ENCODE data around the gene ATAD3C.
A peak's percentile ranks its signal among the peaks of the same experiment; 100 is the strongest.
"Not testable (repeated sequence)": the region's sequence is repeated elsewhere in the genome, so short reads cannot be mapped to it uniquely, and the experiment has no call there.

Gene ATAD3C

GRCh38 chr1:1489231-1489630 lies 39.7 kb downstream of the ATAD3C start:
- Histone ChIP-seq H3K4me1 (ENCODE audit: control insufficient read depth, insufficient read depth, low read length, poor library complexity, severe bottlenecking) (no peaks in the 10 kb centered on the region), H3K4me3 (ENCODE audit: insufficient read depth, low read depth, low read length, poor library complexity, severe bottlenecking) (no peak overlapping the region), H3K27me3 (replicated peaks; ENCODE audit: control insufficient read depth, insufficient read depth, low read length, poor library complexity, severe bottlenecking) (no peaks in the 10 kb centered on the region), H3K9me3 (ENCODE audit: control insufficient read depth, low read length) (no peaks in the 10 kb centered on the region), H3K27ac (ENCODE audit: insufficient read depth, low read length, poor library complexity, severe bottlenecking) (no peak overlapping the region), H3K36me3 (ENCODE audit: control insufficient read depth, insufficient read depth, low read length) (peaks cover 37% of the 10 kb centered on the region)
- no peak for DNase-seq

DNA sequence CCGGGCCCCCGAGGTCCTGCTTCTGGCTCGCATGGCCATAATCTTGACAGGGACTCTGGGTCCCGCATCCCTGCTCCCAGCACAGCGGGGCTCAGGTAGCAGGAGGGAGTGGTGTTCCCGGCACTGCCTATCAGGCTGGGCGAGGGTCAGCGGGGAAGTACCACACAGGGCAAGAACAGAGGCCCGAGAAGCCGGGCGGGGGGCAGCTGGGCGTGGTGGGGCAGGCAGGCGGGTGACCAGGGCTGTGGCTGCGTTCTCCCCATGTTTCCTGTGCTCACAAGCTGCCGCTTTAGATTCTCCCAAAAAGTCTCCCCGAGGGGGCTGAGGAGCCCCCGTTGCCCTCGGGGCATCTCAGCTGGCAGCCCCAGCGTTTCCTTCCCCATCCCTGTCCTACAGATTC lies 40.4 kb downstream of the ATAD3C start:
- H3K9me3 ChIP-seq (ENCODE audit: control insufficient read depth, low read length) = no peaks in the 10 kb centered on the region
- H3K36me3 ChIP-seq (ENCODE audit: control insufficient read depth, insufficient read depth, low read length) = peaks cover 37% of the 10 kb centered on the region
- H3K27ac ChIP-seq (ENCODE audit: insufficient read depth, low read length, poor library complexity, severe bottlenecking) = no peak overlapping the region
- no peaks in the 10 kb centered on the region for H3K4me1 ChIP-seq (ENCODE audit: control insufficient read depth, insufficient read depth, low read length, poor library complexity, severe bottlenecking)
- no peak for DNase-seq
- H3K27me3 ChIP-seq (replicated peaks; ENCODE audit: control insufficient read depth, insufficient read depth, low read length, poor library complexity, severe bottlenecking) = no peaks in the 10 kb centered on the region
- H3K4me3 ChIP-seq (ENCODE audit: insufficient read depth, low read depth, low read length, poor library complexity, severe bottlenecking) = no peak overlapping the region

- Histone ChIP-seq H3K4me3 (ENCODE audit: insufficient read depth, low read depth, low read length, poor library complexity, severe bottlenecking) (no peak overlapping the region), H3K4me1 (ENCODE audit: control insufficient read depth, insufficient read depth, low read length, poor library complexity, severe bottlenecking) (no peaks in the 10 kb centered on the region), H3K9me3 (ENCODE audit: control insufficient read depth, low read length) (no peaks in the 10 kb centered on the region), H3K27me3 (replicated peaks; ENCODE audit: control insufficient read depth, insufficient read depth, low read length, poor library complexity, severe bottlenecking) (no peaks in the 10 kb centered on the region), H3K36me3 (ENCODE audit: control insufficient read depth, insufficient read depth, low read length) (peaks cover 39% of the 10 kb centered on the region), H3K27ac (ENCODE audit: insufficient read depth, low read length, poor library complexity, severe bottlenecking) (no peak overlapping the region)
- DNase-seq = no peak
Measured at GRCh38 chr1:1490633-1491230, 41.2 kb downstream of the ATAD3C start.

- Histone ChIP-seq H3K4me3 (ENCODE audit: insufficient read depth, low read depth, low read length, poor library complexity, severe bottlenecking) (no peak overlapping the region), H3K27ac (ENCODE audit: insufficient read depth, low read length, poor library complexity, severe bottlenecking) (no peak overlapping the region), H3K4me1 (ENCODE audit: control insufficient read depth, insufficient read depth, low read length, poor library complexity, severe bottlenecking) (no peaks in the 10 kb centered on the region), H3K9me3 (ENCODE audit: control insufficient read depth, low read length) (no peaks in the 10 kb centered on the region), H3K27me3 (replicated peaks; ENCODE audit: control insufficient read depth, insufficient read depth, low read length, poor library complexity, severe bottlenecking) (no peaks in the 10 kb centered on the region), H3K36me3 (ENCODE audit: control insufficient read depth, insufficient read depth, low read length) (peaks cover 35% of the 10 kb centered on the region)
- no peak for DNase-seq
Measured at GRCh38 chr1:1491601-1492000, 42.1 kb downstream of the ATAD3C start.

DNA sequence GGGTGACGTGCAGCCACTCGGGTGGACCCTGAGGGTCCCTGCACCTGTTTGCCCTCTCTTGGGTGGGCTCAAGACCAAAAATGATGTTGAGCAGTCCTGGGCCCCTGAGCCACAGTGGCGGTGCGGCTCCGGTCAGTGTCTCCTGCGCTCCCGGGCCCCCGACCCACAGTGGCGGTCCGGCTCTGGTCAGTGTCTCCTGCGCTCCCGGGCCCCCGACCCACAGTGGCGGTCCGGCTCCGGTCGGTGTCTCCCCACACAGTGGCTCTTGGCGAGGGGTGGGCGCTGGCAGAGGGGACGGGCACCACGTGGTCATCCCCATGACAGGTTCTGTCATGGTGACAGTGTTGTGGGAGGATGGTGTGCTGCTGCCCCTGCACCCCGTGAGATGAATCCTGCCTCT lies 44.8 kb downstream of the ATAD3C start:
- H3K4me1 ChIP-seq (ENCODE audit: control insufficient read depth, insufficient read depth, low read length, poor library complexity, severe bottlenecking); H3K27me3 ChIP-seq (replicated peaks; ENCODE audit: control insufficient read depth, insufficient read depth, low read length, poor library complexity, severe bottlenecking); H3K4me3 ChIP-seq (ENCODE audit: insufficient read depth, low read depth, low read length, poor library complexity, severe bottlenecking); H3K9me3 ChIP-seq (ENCODE audit: control insufficient read depth, low read length); DNase-seq; H3K27ac ChIP-seq (ENCODE audit: insufficient read depth, low read length, poor library complexity, severe bottlenecking): not testable (repeated sequence)
- peaks cover 26% of the 10 kb centered on the region for H3K36me3 ChIP-seq (ENCODE audit: control insufficient read depth, insufficient read depth, low read length)

DNA sequence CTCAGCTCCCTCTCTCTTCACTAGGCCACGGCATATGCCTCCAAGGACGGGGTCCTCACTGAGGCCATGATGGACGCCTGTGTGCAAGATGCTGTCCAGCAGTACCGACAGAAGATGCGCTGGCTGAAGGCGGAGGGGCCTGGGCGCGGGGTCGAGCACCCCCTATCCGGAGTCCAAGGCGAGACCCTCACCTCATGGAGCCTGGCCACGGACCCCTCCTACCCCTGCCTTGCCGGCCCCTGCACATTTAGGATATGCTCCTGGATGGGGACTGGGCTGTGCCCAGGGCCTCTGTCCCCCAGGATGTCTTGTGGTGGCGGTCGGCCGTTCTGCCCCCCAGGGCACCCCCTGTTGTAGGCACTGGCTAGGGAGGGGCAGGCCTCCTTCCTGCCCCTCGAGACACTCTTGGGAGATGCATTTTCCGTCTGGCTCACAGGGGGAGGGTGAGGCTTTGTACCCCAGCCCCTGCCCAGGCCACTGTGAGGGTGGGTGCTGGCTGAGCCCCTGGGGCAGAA lies 46.0 kb downstream of the ATAD3C start:
- not testable (repeated sequence) for H3K4me1 ChIP-seq (ENCODE audit: control insufficient read depth, insufficient read depth, low read length, poor library complexity, severe bottlenecking)

GRCh38 chr1:1504777-1505365 lies 55.4 kb downstream of the ATAD3C start:
- peak overlapping the region; percentile 37 for H3K27ac ChIP-seq (ENCODE audit: insufficient read depth, low read length, poor library complexity, severe bottlenecking)
- H3K36me3 ChIP-seq (ENCODE audit: control insufficient read depth, insufficient read depth, low read length); H3K4me1 ChIP-seq (ENCODE audit: control insufficient read depth, insufficient read depth, low read length, poor library complexity, severe bottlenecking); H3K27me3 ChIP-seq (replicated peaks; ENCODE audit: control insufficient read depth, insufficient read depth, low read length, poor library complexity, severe bottlenecking); H3K9me3 ChIP-seq (ENCODE audit: control insufficient read depth, low read length); H3K4me3 ChIP-seq (ENCODE audit: insufficient read depth, low read depth, low read length, poor library complexity, severe bottlenecking): not testable (repeated sequence)
- peak; percentile 42 to 68 (median 64) for DNase-seq

More for the DNA sequence above, 46.0 kb downstream of the ATAD3C start:
- peaks cover 18% of the 10 kb centered on the region for H3K36me3 ChIP-seq (ENCODE audit: control insufficient read depth, insufficient read depth, low read length)
- H3K27ac ChIP-seq (ENCODE audit: insufficient read depth, low read length, poor library complexity, severe bottlenecking); H3K9me3 ChIP-seq (ENCODE audit: control insufficient read depth, low read length); DNase-seq; H3K27me3 ChIP-seq (replicated peaks; ENCODE audit: control insufficient read depth, insufficient read depth, low read length, poor library complexity, severe bottlenecking); H3K4me3 ChIP-seq (ENCODE audit: insufficient read depth, low read depth, low read length, poor library complexity, severe bottlenecking): not testable (repeated sequence)

DNA sequence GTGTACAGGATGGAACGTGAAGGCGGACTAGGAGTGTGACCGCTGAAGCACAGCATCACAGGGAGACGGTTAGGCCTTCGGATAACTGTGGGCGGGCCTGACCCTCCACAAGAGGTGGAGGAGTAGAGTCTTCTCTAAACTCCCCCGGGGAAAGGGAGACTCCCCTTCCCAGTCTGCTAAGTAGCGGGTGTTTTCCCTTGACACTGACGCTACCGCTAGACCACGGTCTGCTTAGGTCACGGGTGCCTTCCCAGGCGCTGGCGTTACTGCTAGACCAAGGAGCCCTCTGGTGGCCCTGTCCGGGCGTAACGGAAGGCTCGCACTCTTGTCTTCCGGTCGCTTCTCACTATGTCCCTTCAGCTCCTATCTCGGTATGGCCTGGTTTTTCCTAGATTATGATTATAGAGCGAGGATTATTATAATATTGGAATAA lies 55.9 kb downstream of the ATAD3C start:
- DNase-seq = peak in 1 of 3 donors; percentile 15
- H3K36me3 ChIP-seq (ENCODE audit: control insufficient read depth, insufficient read depth, low read length) = not testable (repeated sequence)

GRCh38 chr1:1505801-1506200 lies 56.3 kb downstream of the ATAD3C start:
- H3K27ac ChIP-seq (ENCODE audit: insufficient read depth, low read length, poor library complexity, severe bottlenecking); H3K4me1 ChIP-seq (ENCODE audit: control insufficient read depth, insufficient read depth, low read length, poor library complexity, severe bottlenecking): not testable (repeated sequence)

More for the DNA sequence above, 55.9 kb downstream of the ATAD3C start:
- not testable (repeated sequence) for H3K4me3 ChIP-seq (ENCODE audit: insufficient read depth, low read depth, low read length, poor library complexity, severe bottlenecking); H3K9me3 ChIP-seq (ENCODE audit: control insufficient read depth, low read length); H3K27me3 ChIP-seq (replicated peaks; ENCODE audit: control insufficient read depth, insufficient read depth, low read length, poor library complexity, severe bottlenecking); H3K27ac ChIP-seq (ENCODE audit: insufficient read depth, low read length, poor library complexity, severe bottlenecking); H3K4me1 ChIP-seq (ENCODE audit: control insufficient read depth, insufficient read depth, low read length, poor library complexity, severe bottlenecking)

GRCh38 chr1:1507305-1507704 lies 57.8 kb downstream of the ATAD3C start:
- Histone ChIP-seq H3K9me3 (ENCODE audit: control insufficient read depth, low read length) (no peaks in the 10 kb centered on the region), H3K4me3 (ENCODE audit: insufficient read depth, low read depth, low read length, poor library complexity, severe bottlenecking) (no peak overlapping the region), H3K4me1 (ENCODE audit: control insufficient read depth, insufficient read depth, low read length, poor library complexity, severe bottlenecking) (peaks cover 8% of the 10 kb centered on the region), H3K36me3 (ENCODE audit: control insufficient read depth, insufficient read depth, low read length) (no peaks in the 10 kb centered on the region), H3K27me3 (replicated peaks; ENCODE audit: control insufficient read depth, insufficient read depth, low read length, poor library complexity, severe bottlenecking) (no peaks in the 10 kb centered on the region), H3K27ac (ENCODE audit: insufficient read depth, low read length, poor library complexity, severe bottlenecking) (no peak overlapping the region)
- no peak for DNase-seq

More at GRCh38 chr1:1505801-1506200, 56.3 kb downstream of the ATAD3C start:
- not testable (repeated sequence) for H3K4me3 ChIP-seq (ENCODE audit: insufficient read depth, low read depth, low read length, poor library complexity, severe bottlenecking); H3K27me3 ChIP-seq (replicated peaks; ENCODE audit: control insufficient read depth, insufficient read depth, low read length, poor library complexity, severe bottlenecking); H3K9me3 ChIP-seq (ENCODE audit: control insufficient read depth, low read length); H3K36me3 ChIP-seq (ENCODE audit: control insufficient read depth, insufficient read depth, low read length); DNase-seq

Data from effector memory CD4-positive, alpha-beta T cell (primary cell).